ENCODE results near the gene CDT1. TPM values are rescaled to one million over a fixed set of nuclear protein-coding genes. Genes with fewer than 3 reads are reported as not detected.
"Not testable (repeated sequence)": the region's sequence is repeated elsewhere in the genome, so short reads cannot be mapped to it uniquely, and the experiment has no call there.

The CDT1 gene
- total RNA-seq, 2 donors from 2014 or later, result 1.0 to 2.3 TPM

DNA sequence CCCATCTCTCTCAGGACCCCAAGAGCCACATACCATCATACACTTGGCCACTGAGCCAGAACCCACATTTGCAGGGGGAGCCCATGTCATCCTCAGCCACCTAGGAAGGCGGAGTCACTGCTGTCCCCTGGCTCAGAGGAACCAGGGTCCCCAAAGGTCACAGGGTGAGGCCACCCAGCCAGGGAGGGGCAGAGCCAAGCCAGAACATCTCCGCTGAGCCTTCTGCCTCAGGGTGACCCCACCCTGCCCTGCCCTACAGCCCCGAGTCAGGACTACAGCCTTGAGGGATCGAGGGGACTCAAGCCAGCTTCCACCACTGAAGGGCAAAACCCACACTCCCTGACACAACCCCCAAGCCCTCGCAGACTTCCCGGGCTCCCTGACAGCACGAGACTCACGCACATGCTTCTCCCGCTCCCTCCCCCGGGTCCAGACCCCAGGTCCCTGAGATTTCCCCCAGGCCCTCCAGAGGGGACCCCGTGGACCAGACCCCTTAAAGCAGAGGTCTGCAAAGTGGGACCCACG lies 36.0 kb upstream of the CDT1 start:
- ATAC-seq (peak in 1 of 2 donors; percentile 5), DNase-seq (no peak)
- intact Hi-C loops (cut with DNase I), result no loop called here

DNA sequence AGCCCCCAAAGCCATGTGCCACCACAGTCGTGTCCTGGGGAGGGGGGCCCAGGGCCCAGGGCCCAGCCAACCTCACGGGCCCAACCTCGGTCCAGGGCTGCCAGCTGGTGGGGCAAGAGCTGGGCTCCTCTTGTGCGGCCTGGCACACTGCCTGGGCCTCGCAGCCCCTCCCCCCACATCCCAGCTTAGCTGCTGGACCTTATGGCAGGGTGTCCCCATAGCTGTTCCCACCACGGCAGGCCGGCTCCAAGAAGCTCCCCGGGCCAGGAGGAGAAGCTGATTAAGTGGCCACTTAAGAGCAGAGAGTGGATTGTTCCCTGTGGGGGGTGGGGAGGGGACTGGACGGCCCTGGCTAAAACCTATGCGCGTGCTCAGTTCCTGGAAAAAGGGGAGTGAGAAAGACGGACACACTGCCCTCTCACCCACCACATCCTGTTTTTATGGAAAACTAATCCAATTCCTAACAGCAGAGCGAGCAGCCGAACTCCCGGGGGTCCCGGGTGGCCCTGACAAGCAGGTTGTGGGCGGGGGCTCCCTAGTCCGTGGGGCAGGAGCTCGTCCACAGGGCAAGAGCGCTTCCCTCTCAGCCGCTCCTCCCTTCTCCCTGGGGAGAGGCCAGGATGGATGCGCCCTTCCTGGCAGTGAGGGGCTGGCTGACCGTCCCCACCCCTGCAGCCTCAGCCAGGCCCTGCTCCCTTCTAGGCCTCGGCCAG lies 35.4 kb upstream of the CDT1 start:
- intact Hi-C loops (cut with DNase I), result no loop called here
- ATAC-seq, result peak; percentile 30 to 64
- DNase-seq, result peak; percentile 68

DNA sequence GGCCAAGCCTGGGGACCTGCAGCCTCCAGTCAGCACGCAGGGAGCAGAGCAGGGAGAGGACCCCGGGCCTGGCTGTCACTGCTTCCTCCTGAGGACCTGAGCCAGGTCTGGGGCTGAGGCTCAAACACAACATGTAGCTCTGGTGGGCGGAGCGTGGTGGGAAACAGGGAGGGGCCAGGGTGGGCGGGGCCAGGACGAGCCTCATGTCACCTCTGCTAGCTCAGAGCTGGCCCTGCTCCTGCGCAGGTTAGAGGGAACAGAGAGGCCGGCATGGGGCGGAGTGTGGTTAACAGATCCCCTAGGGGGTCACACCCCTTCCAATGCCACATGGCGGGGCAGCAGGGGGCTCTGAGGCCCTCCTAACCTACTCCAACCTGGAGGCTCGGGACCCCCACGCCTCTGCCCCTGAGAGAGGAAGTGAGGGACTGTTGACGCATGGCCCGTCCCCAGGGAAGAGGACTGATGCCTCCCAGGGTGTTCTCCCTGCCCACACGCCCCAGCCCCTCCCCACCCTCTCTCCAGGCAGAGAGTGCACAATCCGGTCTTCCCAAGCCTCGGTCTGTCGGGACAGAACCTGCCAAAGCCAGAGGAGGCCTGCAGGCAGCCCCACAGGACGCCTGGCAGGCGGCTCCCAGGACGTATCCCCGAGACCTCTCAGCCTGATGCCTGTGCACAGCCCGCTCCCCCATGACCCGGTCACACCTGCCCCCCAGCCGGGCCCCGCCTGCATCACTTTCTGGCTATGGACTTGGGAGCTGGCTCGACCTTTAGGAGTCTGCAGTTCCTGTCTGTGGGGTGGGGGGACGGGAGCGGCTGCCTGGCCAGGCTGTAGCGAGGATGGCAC lies 33.8 kb upstream of the CDT1 start:
- peak in 1 of 2 donors; percentile 3 for ATAC-seq
- intact Hi-C loops (cut with DNase I), result no loop called here

DNA sequence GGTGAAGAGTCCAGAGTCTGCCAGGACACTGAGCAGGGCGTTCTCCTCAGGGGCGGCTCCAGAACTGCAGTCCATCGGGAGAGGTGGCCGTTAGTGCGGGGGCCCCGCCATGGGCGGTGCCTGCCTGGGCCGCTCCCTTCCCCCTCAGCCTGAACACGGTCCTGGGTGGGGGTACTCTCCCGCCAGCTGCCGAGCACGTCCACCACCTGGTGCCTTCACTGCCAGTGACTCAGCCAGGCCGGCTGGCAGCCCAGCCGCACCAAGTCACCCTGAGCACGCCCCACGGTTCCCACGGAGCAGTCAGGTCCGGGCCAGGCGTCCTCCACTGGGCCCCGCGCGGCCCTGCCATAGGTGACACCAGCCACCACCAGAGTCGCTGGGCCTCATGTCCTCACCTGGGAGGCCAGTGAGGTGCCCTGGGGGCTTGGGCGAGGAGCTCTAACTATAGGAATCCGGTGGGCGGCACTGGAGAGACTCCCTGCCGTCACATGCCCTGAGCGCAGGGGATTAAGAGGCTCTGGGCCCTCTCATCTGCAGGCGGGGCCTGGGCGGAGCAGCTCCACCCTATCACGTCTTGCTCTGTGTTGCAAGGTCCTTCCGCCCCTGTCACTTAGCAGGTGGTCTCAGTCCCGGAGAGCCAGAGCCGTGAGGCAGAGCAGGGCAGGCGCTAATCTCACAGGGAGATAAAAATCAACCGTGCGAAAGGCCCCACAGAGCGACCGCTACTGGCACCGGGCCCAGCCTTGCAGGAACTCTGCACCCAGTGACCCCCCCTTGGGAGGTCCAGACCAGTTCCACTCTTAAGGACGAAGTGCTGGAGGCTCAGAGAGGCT lies 32.9 kb upstream of the CDT1 start:
- intact Hi-C loops (cut with DNase I), result no loop called here
- ATAC-seq (peak in 1 of 2 donors; percentile 46), DNase-seq (no peak)

More for the DNA sequence above, 33.8 kb upstream of the CDT1 start:
- DNase-seq, result no peak

DNA sequence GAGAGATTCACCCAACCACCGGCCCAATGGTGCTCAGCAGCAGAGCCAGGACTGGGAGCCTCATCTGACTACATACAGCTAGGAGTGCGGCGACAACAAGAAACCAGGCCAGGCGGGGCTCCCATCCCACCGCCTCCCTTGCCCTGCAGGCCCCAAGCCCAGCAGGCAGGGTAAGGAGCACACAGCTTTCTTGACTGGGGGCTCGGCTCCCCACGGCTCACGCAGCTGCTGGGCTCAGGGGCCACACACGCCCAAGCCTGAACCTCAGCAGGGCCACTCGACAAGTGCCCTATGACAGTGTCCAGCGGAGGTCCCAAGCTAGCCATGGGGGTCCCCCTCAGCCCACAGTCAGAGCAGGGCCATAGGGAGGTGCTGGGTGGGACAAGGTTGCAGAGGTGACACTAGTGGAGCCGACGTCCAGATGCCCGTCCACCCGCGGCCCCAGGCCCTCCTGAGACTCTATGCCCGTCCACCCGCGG lies 32.3 kb upstream of the CDT1 start:
- ATAC-seq (no peak), DNase-seq (no peak)
- intact Hi-C loops (cut with DNase I), result no loop called here

DNA sequence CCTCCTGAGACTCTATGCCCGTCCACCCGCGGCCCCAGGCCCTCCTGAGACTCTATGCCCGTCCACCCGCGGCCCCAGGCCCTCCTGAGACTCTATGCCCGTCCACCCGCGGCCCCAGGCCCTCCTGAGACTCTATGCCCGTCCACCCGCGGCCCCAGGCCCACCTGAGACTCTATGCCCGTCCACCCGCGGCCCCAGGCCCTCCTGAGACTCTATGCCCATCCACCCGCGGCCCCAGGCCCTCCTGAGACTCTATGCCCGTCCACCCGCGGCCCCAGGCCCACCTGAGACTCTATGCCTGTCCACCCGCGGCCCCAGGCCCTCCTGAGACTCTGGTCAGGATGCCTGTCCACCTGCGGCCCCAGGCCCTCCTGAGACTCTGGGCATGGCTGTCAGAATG lies 31.8 kb upstream of the CDT1 start:
- intact Hi-C loops (cut with DNase I), result not testable (repeated sequence)

DNA sequence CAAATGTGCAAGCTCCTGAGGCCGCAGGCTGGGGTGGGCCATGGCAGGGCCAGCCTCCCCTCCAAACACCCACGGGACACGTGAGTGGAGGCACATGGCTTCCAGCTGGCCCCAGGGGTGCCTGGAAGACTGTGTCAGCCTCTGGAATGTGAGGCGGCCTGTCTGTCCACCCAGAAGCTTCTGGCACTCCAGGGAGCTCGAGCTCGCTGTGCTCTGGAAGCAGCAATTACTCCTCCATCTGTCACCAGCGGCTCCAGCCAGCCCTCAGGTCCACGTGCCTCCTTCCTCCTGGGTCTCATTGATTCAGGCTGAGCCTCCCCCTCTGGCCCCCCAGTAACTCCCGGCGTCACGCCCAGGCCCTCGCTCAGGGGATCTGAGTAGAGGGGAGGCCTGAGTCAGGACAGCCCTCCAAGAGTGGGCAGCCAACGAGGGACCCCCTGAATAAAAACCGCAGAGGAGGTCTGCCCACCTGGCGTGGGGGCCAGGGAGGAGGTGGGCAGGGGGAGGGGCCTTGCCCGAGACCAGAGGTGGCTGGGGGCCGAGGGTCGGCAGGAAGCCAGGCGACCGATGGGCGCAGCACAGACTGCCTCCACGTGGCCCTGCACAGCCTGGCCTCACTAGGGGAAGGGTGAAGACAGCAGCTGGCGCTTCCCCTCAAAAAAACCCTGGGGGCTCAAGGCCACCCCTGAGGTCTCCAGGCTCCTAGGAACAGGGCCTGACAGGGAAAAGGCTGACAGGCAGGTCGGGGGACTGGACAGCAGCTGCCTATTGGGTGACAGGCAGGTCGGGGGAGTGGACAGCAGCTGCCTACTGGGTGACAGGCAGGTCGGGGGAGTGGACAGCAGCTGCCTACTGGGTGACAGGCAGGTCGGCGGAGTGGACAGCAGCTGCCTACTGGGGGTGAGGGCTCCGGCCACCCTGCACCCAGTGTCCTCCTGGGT lies 30.4 kb upstream of the CDT1 start:
- DNase-seq, result peak; percentile 68
- intact Hi-C loops (cut with DNase I), result no loop called here
- ATAC-seq, result peak; percentile 23 to 61

More for the DNA sequence above, 31.8 kb upstream of the CDT1 start:
- ATAC-seq, DNase-seq: not testable (repeated sequence)

DNA sequence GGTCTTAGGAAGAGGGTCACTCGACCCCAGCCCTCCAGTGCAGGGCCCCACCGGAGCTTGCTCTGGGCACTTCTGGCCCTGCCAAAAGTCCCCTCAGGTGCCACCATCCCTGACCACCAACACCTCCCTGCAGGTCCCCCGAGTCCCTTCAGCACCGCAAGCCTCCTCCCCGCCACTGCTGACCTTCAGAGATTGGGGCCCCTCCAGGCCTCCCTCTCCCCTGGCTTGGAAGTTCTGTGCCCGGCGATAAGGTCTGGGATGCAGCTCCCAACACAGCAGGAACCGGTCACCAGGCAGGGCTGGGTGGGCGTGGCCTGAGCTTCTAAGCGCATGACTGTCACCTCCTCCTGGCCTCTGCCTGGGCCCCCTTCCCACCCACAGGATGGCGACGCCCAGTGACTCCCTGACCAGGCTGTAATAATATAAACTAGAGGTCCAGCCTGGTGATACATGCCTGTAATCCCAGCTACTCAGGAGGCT lies 29.7 kb upstream of the CDT1 start:
- ATAC-seq (peak; percentile 39 to 45), DNase-seq (peak; percentile 89)
- intact Hi-C loops (cut with DNase I), result no loop called here

DNA sequence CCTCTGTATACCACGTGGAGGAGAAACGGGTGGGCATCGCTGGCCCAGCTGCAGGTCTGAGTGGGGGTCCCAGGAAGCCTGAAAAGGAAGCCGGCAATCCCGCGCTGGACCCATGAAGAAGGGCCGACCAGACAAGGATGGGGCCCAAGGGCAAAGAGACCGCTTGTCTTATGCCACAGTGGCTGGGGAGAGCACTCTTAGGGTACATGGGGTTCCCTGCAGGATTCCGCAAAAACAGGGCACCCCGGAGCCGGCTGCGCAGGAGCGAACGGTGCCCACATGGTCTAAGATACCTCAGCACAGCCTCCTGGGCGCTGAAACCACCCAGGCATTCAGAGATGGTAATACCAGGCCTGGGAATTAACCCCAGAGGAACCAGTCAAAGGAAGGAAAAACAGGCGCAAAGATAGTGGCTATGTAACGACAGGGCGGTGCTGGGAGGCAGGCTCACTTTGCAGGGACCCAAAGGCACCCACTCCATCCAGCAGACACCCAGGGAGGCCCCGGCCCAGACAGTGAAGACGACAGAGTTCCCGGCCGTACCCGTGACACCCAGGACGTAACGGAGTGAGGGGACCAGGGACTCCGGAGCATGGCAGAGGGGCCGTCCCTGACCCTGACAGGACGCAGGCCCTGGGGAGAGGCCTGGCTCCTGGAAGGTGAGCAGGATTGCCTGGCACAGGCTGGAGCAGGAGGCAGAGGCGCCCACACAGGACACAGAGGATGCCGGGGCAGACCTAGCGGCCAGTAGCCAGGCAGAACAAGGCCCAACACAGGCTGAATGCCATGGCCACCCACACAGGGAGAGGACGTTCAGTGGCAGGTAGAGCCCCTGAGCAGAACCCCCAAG lies 28.8 kb upstream of the CDT1 start:
- DNase-seq (no peak), ATAC-seq (no peak)
- intact Hi-C loops (cut with DNase I), result no loop called here

DNA sequence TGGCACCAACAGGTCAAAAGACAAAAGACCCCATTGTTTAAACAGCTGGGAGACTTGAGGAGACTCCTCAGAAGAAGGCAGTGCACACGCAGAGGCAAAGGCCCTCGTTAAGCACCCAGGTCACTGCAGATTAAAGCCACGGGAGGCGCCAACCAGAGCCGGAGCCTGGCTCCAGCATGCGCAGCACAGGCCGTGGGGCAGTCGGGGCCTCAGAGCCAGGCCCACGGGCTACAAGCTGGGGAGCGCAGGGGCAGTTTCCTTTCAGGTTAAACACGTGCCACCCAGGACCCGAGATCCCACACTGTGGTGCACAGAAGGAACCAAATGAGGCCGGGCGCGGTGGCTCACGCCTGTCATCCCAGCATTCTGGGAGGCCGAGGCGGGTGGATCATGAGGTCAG lies 27.8 kb upstream of the CDT1 start:
- intact Hi-C loops (cut with DNase I), result no loop called here
- peak; percentile 11 for DNase-seq
- ATAC-seq, result no peak

DNA sequence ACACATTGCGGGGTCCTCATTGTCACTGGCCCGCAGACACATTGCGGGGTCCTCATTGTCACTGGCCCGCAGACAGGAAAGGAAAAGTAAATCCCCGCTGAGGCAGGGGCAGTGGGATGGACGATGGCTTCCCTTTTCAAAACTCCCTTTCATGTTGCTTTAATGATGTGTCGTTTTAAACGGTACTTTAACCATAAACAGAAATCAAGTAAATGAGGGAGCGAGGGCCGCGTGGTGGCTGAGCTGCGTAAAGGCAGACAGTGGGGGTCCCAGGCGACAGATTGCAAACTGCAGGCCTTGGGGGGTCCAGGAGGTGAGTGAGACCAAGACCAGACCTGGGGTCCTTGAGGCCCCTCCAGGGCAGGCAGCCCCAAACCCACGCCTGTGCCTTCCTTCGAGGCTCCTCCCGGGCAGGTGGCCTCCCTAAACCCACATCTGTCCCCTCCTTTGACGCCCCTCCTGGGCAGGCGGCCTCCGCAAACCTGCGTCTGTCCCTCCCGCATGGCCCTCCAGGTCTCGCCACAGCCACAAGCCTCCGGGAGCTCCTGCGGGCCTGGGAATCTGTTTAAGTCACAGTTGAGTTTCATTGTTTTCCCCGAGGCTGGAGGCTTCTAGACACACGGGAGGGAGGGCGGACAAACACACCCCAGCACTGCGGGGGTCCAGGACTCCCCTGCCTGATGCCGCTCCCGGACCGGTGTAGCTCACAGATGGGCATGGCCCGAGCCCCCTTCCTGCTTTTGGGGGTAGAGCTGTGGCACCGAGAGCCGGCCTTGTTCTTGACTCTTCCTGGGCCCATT lies 25.9 kb upstream of the CDT1 start:
- intact Hi-C loops (cut with DNase I), result no loop called here
- no peak for ATAC-seq
- DNase-seq, result no peak

DNA sequence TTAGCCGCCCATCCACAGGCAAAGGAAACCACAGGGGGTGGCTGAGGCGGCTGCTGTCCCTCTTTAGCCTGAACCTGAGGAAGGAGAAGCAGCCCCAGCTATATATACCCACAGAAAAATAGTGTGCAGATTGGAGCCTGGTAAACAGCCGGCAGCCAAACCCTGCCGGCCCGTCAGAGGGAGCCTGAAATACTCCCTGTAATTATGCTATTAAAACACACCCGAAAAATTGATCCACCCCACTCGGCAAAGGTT lies 25.4 kb upstream of the CDT1 start:
- no peak for DNase-seq
- intact Hi-C loops (cut with DNase I), result no loop called here
- ATAC-seq, result no peak

DNA sequence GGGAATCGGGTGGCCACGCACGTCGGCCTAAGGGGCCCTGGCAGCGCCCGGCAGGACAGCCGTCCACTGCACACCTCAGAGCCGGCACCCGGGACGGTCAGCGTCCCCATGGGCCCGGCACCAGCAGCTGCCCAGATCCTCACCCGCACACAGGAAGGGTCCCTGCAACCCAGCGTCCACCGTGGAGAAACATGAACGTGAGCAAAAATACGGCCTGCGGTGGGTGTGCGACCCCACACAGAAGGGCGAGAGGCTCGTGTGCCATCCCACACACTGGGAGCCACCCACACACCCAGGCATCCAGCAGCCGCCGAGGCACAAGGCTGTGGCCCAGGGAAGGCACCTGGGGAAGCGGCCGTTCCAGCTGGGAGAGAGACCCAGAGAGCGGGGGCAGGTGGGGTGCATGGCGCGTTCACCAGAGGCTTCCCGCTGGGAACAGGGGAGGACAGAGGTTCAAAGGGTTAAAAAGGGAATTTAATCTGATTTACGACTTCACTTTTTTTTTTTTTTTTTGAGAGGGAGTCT lies 25.0 kb upstream of the CDT1 start:
- intact Hi-C loops (cut with DNase I), result no loop called here
- DNase-seq (no peak), ATAC-seq (no peak)

DNA sequence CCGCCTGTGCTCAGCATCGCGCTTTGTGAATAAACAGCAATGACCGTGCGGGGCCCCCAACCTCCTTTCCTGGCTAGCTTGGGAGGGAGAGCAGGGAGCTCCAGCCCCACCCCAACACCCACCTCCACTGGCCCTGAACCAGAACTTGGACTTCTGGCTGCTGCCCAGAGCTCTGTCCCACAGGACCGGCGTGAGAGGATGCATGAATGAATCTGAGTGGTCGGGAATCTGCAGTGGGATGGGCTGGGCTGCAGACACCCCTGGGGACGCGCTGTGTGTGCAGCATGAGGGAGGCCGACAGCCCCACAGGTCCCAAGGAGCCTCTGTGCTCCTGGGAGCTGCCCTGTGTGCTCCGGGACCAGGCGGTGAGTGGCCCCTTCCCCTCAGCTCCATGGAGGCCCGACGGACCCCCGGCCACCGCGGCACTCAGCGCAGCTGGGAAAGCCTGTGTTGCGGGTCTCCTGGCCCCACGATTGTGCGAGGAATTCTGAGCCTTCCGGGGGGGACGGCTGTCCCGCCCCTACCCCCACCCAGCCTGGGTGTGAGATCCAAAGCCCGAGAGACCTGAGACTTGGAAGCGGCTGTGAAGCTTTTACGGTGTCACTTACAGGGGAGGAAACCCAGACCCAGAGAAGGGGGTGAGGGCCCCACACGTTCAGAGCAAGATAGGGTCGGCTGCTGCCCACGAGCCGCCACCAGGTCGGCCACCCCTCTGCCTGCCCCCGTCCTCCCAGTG lies 24.0 kb upstream of the CDT1 start:
- ATAC-seq (no peak), DNase-seq (peak; percentile 61)
- intact Hi-C loops (cut with DNase I), result loop anchor here in 1 of 2 donors (5.0 kb wide), 1 partner anchor 37 kb away; no protein-coding TSS in a partner anchor

All from left cardiac atrium (tissue), 4 donors.